AG20443 (cell line): ENCODE results near the gene SPON1.
"Not testable (repeated sequence)": the region's sequence is repeated elsewhere in the genome, so short reads cannot be mapped to it uniquely, and the experiment has no call there.

Source experiments
- DNase-seq: peaks from one replicate; pipeline ENCODE4 v3.0.0; 2012; ENCODE audit warnings: low spot score, mixed read lengths

SPON1 gene

DNA sequence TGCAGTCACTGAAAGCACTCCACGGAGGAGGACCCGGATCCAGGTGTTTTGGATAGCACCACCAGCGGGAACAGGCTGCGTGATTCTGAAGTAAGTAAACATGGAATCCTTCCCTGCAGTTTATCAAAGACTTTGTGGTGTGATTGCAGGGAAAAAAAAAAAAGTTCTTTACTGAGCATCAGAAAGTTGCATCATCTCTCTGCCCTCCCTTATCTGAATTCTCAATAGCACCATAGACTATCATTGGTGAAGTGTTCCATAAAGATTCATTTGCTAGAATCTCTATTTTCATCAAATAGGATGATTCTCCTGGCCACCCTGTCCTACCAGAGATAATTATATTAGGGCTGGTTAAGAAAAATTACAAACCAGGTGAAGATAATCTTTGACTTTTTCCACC lies 79.0 kb downstream of the SPON1 start:
- no peak for DNase-seq

- no peak for DNase-seq
These were observed 80.4 kb downstream of the SPON1 start for GRCh38 chr11:14042686-14043465.

GRCh38 chr11:14044916-14045315 lies 82.4 kb downstream of the SPON1 start:
- no peak for DNase-seq

- no peak for DNase-seq
These were observed 82.9 kb downstream of the SPON1 start for GRCh38 chr11:14045417-14045816.

DNA sequence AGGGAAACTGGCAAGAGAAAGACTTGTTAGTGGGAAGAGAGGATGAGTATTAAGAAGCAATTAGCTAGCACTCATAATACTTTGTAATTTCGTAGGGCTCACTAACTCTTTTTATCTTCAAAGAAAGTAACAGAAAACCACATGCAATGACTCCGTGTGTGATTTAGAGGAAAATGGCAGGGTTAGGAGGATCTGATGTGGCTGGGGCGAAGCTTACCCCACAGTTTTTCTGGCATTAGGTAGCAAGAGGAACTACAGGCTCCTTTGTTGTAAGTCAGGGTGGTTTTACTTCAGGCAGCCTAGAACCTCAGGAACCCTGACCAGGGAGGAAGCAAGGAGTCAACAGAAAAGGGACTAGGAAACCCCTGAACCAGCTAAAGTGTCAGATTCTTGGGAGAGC lies 89.7 kb downstream of the SPON1 start:
- no peak for DNase-seq

GRCh38 chr11:14054116-14055107 lies 91.9 kb downstream of the SPON1 start:
- peak; percentile 80 for DNase-seq

DNA sequence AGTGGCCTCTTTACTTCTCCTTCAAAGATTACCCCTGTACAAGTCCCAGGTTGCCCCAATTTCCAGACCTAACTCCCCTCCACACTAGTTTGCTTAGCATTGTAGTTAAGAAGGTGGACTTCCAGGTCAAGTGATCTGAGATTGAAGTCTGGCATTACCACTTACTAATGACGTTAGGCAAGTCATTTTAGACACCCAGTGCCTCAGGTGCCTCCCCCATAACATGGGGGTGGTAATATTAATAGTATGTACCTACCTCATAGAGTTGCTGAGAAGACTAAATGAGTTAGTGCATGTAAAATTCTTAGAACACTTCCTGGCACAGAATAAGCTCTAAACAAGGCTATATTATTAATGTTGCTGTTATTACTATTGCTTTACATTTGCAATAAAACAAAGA lies 93.4 kb downstream of the SPON1 start:
- DNase-seq, result no peak

- no peak for DNase-seq
These were observed 95.5 kb downstream of the SPON1 start for GRCh38 chr11:14058061-14058460.

DNA sequence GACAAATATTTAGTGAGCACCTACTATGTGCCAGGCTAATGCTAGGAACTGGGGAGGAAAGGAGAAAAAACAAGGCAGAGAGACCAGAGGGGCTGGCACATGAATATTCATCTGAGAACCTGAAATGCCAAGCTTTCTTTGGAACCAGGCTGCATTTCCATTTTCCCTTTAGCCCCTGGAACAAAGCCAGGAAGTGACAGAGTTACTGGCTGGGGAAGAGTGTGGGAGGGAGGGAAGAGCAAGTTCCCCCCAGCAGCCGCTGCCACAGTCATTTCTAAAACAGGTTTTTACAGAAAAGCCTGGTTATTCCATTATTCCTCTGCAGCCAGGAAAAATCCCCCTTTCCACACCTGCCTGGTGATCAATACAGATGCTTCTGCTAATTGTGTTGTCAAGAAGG lies 97.0 kb downstream of the SPON1 start:
- peak; percentile 33 for DNase-seq

DNA sequence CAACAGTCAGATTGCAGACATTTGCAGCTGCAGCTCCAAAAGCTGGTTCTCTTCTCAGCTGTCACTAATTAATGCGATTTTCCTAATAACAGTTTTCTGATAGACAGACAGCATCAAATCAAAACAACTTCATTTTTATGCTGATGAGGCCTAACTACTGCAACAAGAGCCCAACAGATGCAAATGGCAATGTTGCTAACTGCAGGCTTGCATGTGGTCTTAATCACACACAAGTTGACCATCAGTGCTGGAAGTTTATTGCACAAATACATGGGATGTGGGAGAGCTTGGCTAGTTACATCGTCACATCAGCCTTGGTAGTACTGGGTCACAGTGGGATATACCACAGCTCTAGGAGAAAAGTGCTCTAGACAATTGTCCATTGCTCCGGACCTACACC lies 99.2 kb downstream of the SPON1 start:
- DNase-seq, result no peak

DNA sequence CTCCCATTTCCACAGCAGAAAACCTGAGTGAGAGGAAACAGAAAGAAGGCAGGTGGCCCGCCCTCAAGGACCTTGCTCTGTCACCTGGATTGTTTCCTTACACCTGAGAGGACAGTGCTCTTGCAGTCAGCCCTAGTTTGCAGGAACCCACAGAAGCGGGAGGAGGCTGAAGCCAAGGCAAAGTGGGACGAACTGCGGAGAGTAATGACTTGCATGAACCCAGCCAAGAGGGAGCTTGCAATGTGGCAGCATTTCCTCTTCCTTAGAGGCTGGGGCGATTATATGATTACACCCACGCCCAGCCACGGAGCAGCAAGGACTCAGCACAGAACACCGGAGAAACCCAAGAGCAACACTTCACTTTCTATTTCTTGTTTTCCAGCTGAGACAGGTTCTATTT lies 102.6 kb downstream of the SPON1 start:
- DNase-seq, result peak; percentile 29

- no peak for DNase-seq
These were observed 103.2 kb downstream of the SPON1 start for GRCh38 chr11:14065681-14066080.

DNA sequence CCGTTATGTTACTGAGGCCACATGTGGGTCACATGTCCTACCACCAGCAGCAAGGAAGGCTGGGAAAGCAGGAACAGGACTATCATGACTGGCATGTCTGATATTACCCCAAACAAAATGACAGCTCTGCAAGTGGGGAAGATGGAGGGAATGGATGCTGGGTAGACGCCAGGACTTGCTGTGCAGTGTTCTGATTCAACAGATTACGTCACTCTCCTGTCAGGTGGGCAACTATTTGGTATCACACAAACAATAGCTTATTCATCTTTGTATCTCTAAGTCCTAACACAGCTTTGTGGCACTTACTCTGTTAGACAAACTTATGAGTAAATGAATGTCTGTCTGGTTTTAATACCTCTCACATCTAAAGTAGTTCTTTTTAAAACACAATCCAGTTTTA lies 105.2 kb downstream of the SPON1 start:
- no peak for DNase-seq

- DNase-seq, result no peak
These were observed 108.4 kb downstream of the SPON1 start for GRCh38 chr11:14070896-14071295.

DNA sequence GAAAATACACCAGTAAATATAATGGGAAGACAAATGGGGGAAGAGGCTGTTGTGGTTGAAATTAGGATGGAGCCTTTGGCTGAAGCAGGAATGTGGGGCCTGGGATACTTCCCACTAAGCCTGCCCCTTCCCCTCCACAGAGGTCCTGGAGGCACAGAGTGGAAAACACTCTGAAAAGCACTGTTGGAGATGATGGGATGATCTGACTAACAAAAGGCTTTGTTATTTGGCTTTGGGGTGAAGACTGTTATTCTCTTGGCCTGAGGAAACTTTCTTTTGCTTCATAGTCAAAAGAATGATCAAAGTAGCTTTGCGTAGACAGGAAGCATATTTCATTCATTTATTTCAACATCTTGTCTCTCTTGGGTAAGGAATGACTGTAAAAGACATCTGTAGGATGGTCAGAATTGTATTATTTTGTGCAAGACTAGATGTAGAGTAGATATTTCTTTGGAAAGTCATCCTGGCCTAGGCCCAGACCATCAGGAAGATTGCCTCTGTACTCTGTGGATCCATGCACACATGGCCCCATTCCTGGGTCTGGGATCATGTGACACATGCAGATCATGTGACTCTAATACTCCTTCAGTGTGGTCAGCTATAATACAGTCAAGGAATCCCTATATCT lies 111.4 kb downstream of the SPON1 start:
- DNase-seq, result peak; percentile 86

DNA sequence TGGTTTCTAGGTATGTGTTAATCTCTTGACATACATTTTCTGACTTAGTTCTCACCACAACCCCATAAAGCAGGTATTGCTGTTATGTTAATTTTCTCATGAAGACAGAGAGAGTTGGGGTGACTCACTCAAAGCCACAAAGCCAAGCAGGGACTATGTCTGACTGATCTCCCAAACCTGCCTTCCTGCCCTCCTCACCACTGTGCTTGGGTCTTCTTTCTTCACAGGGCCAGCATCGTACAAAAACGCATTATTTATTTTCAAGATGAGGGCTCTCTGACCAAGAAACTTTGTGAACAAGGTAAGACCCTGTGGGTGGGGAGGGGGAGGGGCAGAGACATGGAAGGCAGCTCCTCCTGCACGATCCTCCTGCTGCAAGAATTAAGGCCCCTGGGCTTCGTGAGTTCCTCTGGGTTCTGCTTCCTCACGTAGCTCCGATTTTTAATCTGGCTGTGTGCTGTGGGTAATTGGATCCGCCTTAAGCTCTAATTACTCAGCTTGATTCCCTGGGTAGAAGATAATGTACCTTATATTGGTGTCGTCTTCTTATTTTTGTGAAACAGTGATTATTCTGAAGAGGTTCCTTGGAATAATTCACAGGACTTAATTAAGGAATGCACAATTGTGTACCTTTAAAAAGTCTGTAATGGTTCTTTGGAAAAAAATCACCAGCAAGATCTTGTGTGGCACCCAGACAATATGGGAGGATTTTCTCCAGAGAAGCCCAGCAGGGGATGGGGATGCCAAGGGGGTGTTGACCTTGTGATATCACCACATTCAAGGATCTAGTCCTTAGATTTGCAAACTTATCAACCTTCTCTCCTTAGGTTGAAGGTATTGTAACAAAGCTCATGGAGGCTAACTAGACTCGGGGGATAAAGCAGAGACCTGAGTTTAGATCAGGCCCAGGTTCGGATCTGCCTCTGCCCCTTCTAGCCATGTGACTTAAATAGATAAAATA lies 112.9 kb downstream of the SPON1 start:
- DNase-seq, result peak; percentile 45

DNA sequence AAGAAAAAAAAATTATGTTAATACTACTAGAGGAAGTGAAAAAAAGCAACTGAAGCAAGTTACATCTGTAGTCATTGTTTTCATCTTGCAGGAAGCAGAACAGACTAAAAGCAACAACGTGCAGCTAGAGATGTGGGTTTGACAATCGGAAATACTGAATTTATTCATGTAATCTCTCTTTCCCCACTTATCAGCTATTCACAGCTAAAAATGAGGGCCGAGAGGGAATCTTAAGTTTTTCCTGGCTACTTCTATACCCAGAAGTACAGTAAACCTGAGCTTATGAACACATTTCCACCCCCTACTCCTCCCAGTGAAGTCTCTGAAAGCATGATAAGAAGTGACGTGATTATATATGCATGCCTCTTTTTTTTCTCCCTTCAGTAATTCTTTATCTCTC lies 116.5 kb downstream of the SPON1 start:
- DNase-seq, result no peak

GRCh38 chr11:14079797-14080196 lies 117.3 kb downstream of the SPON1 start:
- DNase-seq, result no peak

- no peak for DNase-seq
These were observed 119.2 kb downstream of the SPON1 start for GRCh38 chr11:14081581-14082231.

DNA sequence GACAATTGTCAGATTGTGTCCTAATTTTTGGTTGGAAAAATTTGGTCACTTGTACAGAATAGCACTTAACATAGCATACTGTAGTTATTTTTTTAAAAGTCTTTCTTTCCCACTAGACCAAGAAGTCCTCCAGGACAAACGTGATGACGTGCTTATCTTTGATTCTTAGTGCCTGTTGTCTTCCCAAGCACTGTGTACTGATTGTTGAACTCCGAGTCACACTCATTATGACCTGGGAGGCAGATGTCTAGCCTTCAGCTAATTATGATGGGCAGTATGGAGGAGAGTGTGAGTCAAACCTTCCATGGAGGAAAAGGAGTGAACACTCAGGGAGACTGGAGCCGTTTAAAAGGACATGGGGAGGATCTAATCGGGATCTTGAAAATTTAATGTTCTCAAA lies 119.8 kb downstream of the SPON1 start:
- peak; percentile 16 for DNase-seq

GRCh38 chr11:14088861-14089260 lies 126.3 kb downstream of the SPON1 start:
- not testable (repeated sequence) for DNase-seq
